Progenitor cell of endocrine pancreas (in vitro differentiated cells): ENCODE results near the gene OPRL1. TPM values are rescaled to one million over a fixed set of nuclear protein-coding genes. Genes with fewer than 3 reads are reported as not detected.

ENCODE experiments used
- DNase-seq: peaks from one replicate; pipeline ENCODE4 v3.0.0; 2021; ENCODE audit warnings: low spot score; ENCODE audit not compliant: unreplicated experiment
- H3K27ac Mint-ChIP-seq: 2 replicates; pipeline ENCODE4 v1.8.0; 2021; ENCODE audit warnings: mild to moderate bottlenecking, moderate library complexity, mixed read lengths
- H3K27me3 Mint-ChIP-seq: 2 replicates; pipeline ENCODE4 v1.8.0; 2021; ENCODE audit warnings: mixed read lengths
- H3K36me3 Mint-ChIP-seq: 2 replicates; pipeline ENCODE4 v1.8.0; 2022; ENCODE audit warnings: mixed read lengths; ENCODE audit not compliant: insufficient read depth
- H3K4me1 Mint-ChIP-seq: 2 replicates; pipeline ENCODE4 v1.8.0; 2021; ENCODE audit warnings: low read depth, mixed read lengths
- H3K4me3 Mint-ChIP-seq: 2 replicates; pipeline ENCODE4 v1.8.0; 2021; ENCODE audit warnings: low read depth, mild to moderate bottlenecking, moderate library complexity, mixed read lengths
- H3K9me3 Mint-ChIP-seq: 2 replicates; pipeline ENCODE4 v1.8.0; 2021; ENCODE audit warnings: low read depth, mixed read lengths
- total RNA-seq: library from RNA; stranded (reverse); gene quantifications from 2 replicates; pipeline ENCODE4 v1.2.1, GENCODE V29; 2021
- TF ChIP-seq, protein P1 (sequence below): fragments of 200-600 bp; sonication (generic); IDR thresholded peaks from one replicate; pipeline ENCODE4 v1.5.0; 2021; ENCODE audit warnings: antibody characterized with exemption, mild to moderate bottlenecking; ENCODE audit not compliant: unreplicated experiment

Gene OPRL1
- total RNA-seq, 1 donor from 2014 or later, result 1.5 TPM

- H3K9me3 Mint-ChIP-seq, result no peaks in the 10 kb centered on the region
- H3K4me3 Mint-ChIP-seq, result no peak overlapping the region
- no peaks in the 10 kb centered on the region for H3K36me3 Mint-ChIP-seq
- H3K27ac Mint-ChIP-seq, result no peak overlapping the region
- H3K27me3 Mint-ChIP-seq, result peaks cover 38% of the 10 kb centered on the region
- H3K4me1 Mint-ChIP-seq, result peaks cover 6% of the 10 kb centered on the region
- no peak for DNase-seq
- TF ChIP-seq, protein P1, sequence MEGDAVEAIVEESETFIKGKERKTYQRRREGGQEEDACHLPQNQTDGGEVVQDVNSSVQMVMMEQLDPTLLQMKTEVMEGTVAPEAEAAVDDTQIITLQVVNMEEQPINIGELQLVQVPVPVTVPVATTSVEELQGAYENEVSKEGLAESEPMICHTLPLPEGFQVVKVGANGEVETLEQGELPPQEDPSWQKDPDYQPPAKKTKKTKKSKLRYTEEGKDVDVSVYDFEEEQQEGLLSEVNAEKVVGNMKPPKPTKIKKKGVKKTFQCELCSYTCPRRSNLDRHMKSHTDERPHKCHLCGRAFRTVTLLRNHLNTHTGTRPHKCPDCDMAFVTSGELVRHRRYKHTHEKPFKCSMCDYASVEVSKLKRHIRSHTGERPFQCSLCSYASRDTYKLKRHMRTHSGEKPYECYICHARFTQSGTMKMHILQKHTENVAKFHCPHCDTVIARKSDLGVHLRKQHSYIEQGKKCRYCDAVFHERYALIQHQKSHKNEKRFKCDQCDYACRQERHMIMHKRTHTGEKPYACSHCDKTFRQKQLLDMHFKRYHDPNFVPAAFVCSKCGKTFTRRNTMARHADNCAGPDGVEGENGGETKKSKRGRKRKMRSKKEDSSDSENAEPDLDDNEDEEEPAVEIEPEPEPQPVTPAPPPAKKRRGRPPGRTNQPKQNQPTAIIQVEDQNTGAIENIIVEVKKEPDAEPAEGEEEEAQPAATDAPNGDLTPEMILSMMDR, result no peak
Measured at GRCh38 chr20:64091340-64091739, 11.5 kb downstream of the OPRL1 start.

DNA sequence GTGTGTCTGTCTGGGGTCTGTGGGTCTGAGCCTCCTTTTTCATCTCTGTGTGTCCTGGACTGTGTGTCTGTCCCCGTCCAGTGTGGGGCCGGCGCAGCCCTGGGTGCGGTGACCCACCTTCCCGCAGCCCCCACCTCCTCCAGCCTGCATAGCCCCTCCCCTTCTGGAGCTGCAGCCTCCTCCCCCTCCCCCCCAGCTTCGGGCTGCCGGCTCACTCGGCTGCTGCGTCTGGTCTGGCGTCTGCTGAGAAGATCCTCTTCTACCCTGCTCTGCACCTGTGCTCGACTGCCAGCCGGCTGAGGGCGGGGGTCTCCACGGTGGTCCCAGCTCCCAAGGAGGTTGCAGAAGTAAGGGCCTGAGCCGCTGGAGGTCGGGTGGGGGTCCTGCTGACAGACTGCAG, 11.9 kb downstream of the OPRL1 start:
- Mint-ChIP-seq H3K27me3 (peaks cover 33% of the 10 kb centered on the region), H3K4me3 (no peak overlapping the region), H3K36me3 (peaks cover under 1% of the 10 kb centered on the region), H3K9me3 (peaks cover 2% of the 10 kb centered on the region), H3K27ac (no peak overlapping the region), H3K4me1 (peaks cover 6% of the 10 kb centered on the region)
- DNase-seq, result no peak
- TF ChIP-seq, protein P1, result no peak

- Mint-ChIP-seq H3K27ac (no peak overlapping the region), H3K4me1 (peaks cover 6% of the 10 kb centered on the region), H3K36me3 (peaks cover 2% of the 10 kb centered on the region), H3K9me3 (peaks cover 5% of the 10 kb centered on the region), H3K4me3 (no peak overlapping the region), H3K27me3 (peaks cover 33% of the 10 kb centered on the region)
- DNase-seq, result no peak
- TF ChIP-seq, protein P1, result no peak
Measured at GRCh38 chr20:64092258-64093012, 12.6 kb downstream of the OPRL1 start.

GRCh38 chr20:64093013-64093503, 13.2 kb downstream of the OPRL1 start:
- TF ChIP-seq, protein P1, result no peak
- H3K36me3 Mint-ChIP-seq, result peaks cover 2% of the 10 kb centered on the region
- H3K4me1 Mint-ChIP-seq, result peaks cover 6% of the 10 kb centered on the region
- no peak for DNase-seq
- peaks cover 29% of the 10 kb centered on the region for H3K27me3 Mint-ChIP-seq
- peaks cover 5% of the 10 kb centered on the region for H3K9me3 Mint-ChIP-seq
- no peak overlapping the region for H3K4me3 Mint-ChIP-seq
- H3K27ac Mint-ChIP-seq, result peak overlapping the region; percentile 71

GRCh38 chr20:64095455-64095854, 15.6 kb downstream of the OPRL1 start:
- Mint-ChIP-seq H3K9me3 (peaks cover 5% of the 10 kb centered on the region), H3K4me3 (no peak overlapping the region), H3K27ac (no peak overlapping the region), H3K36me3 (peaks cover 2% of the 10 kb centered on the region), H3K27me3 (peaks cover 14% of the 10 kb centered on the region), H3K4me1 (peaks cover 6% of the 10 kb centered on the region)
- DNase-seq, result no peak
- TF ChIP-seq, protein P1, result no peak
